CD4-positive, alpha-beta memory T cell (primary cell): ENCODE results near the gene OPALIN. TPM values are rescaled to one million over a fixed set of nuclear protein-coding genes. Genes with fewer than 3 reads are reported as not detected.

ENCODE experiments used
- CTCF ChIA-PET: fragments of 350-600 bp; sonication (Branson Sonifier 250); formaldehyde crosslinking; loops from one replicate; lab custom pipeline; 2021; ENCODE audit warnings: inconsistent platforms; ENCODE audit not compliant: partially characterized antibody; lab: Charles Lee
- POLR2A ChIA-PET: fragments of 350-600 bp; sonication (Branson Sonifier 250); formaldehyde crosslinking; loops from one replicate; lab custom pipeline; 2021; ENCODE audit not compliant: partially characterized antibody; lab: Charles Lee
- DNase-seq, 5 donors: peaks; one replicate each; pipeline versions ENCODE4 v3.0.0 to v3.0.0-alpha.2; 2020 to 2022; ENCODE audit warnings: mixed read lengths in 1 of 5
- H3K27ac ChIP-seq: one replicate; pipeline ENCODE4 v1.7.0; 2013; ENCODE audit warnings: low read depth, low read length
- H3K27me3 ChIP-seq: 2 replicates; pipeline ENCODE4 v1.7.0; 2013; ENCODE audit warnings: mild to moderate bottlenecking, low read length, moderate library complexity; ENCODE audit not compliant: insufficient read depth
- H3K36me3 ChIP-seq: 2 replicates; pipeline ENCODE4 v1.7.0; 2013; ENCODE audit warnings: mild to moderate bottlenecking, low read length, moderate library complexity; ENCODE audit not compliant: insufficient read depth
- H3K4me1 ChIP-seq: 2 replicates; pipeline ENCODE4 v1.7.0; 2013; ENCODE audit warnings: mild to moderate bottlenecking, low read length, moderate library complexity; ENCODE audit not compliant: insufficient read depth
- H3K4me3 ChIP-seq, 2 donors: one replicate each; pipeline ENCODE4 v1.7.0; 2013; ENCODE audit warnings: low read length in 2 of 2, mild to moderate bottlenecking in 1 of 2
- H3K9me3 ChIP-seq, 2 donors: one replicate each; pipeline ENCODE4 v1.7.0; 2013; ENCODE audit warnings: low read length in 2 of 2, control low read depth in 1 of 2; ENCODE audit not compliant: control insufficient read depth in 1 of 2
- H3K27ac Mint-ChIP-seq, 7 donors: one replicate each; pipeline ENCODE4 v1.8.0; 2020 to 2021; ENCODE audit warnings: mixed read lengths in 7 of 7, mild to moderate bottlenecking in 6 of 7, inconsistent platforms in 3 of 7, moderate library complexity in 3 of 7
- H3K27me3 Mint-ChIP-seq, 2 donors: one replicate each; pipeline ENCODE4 v1.8.0; 2020 to 2021; ENCODE audit warnings: mixed read lengths in 2 of 2
- H3K36me3 Mint-ChIP-seq, 2 donors: one replicate each; pipeline ENCODE4 v1.8.0; 2020 to 2021; ENCODE audit warnings: mixed read lengths in 2 of 2, inconsistent platforms in 1 of 2, mild to moderate bottlenecking in 1 of 2
- H3K4me1 Mint-ChIP-seq, 4 donors: one replicate each; pipeline ENCODE4 v1.8.0; 2020 to 2021; ENCODE audit warnings: mixed read lengths in 4 of 4, mild to moderate bottlenecking in 1 of 4
- H3K4me3 Mint-ChIP-seq, 8 donors: one replicate each; pipeline ENCODE4 v1.8.0; 2020 to 2021; ENCODE audit warnings: mixed read lengths in 8 of 8, mild to moderate bottlenecking in 7 of 8, moderate library complexity in 6 of 8, inconsistent platforms in 3 of 8
- H3K9me3 Mint-ChIP-seq, 8 donors: one replicate each; pipeline ENCODE4 v1.8.0; 2020 to 2021; ENCODE audit warnings: mixed read lengths in 8 of 8, mild to moderate bottlenecking in 5 of 8, inconsistent platforms in 3 of 8, moderate library complexity in 1 of 8
- intact Hi-C: fragments of 100-400 bp; cut with micrococcal nuclease; formaldehyde crosslinking; loops from one replicate; pipeline ENCODE4 v1.15.1; 2023
- polyA plus RNA-seq, 2 donors: library from polyadenylated mRNA; unstranded; fragments of 300-500 nt; fragmentation: Illumina TruSeq; gene quantifications; one replicate each; pipeline ENCODE4 v1.2.3, GENCODE V29; 2021
- total RNA-seq, 2 experiments: library from RNA; stranded (reverse); gene quantifications; one replicate each; pipeline ENCODE4 v1.2.3, GENCODE V29; 2021

The OPALIN gene
- total and polyA plus RNA-seq, 4 experiments from 2014 or later = not detected

GRCh38 chr10:96304230-96304629 is 54.6 kb downstream of the OPALIN start, which contains the start of gene DNTT:
Gene DNTT (plus strand): TSS chr10:96304434. CDS start chr10:96304498, 64 bp downstream.
- H3K4me1 ChIP-seq = peaks cover 8% of the 10 kb centered on the region
- peaks cover 6 to 9% (median 7%) of the 10 kb centered on the region in 4 donors for H3K4me1 Mint-ChIP-seq
- intact Hi-C loops = no loop called here
- CTCF ChIA-PET = no interaction called here
- no peak within 1 kb of the TSS for H3K27ac ChIP-seq
- H3K27ac Mint-ChIP-seq = no peak within 1 kb of the TSS
- H3K4me3 Mint-ChIP-seq = no peak within 1 kb of the TSS
- no peak within 1 kb of the TSS for H3K4me3 ChIP-seq
- POLR2A ChIA-PET = no interaction called here
- no peaks in the 10 kb centered on the region for H3K36me3 Mint-ChIP-seq
- no peak for DNase-seq
- H3K9me3 ChIP-seq = no peaks in the 10 kb centered on the region
- no peaks in the 10 kb centered on the region for H3K36me3 ChIP-seq
- H3K9me3 Mint-ChIP-seq = no peaks in the 10 kb centered on the region
- H3K27me3 ChIP-seq = no peaks in the 10 kb centered on the region
- H3K27me3 Mint-ChIP-seq = peaks cover 23 to 45% of the 10 kb centered on the region in 2 donors

- ChIA-PET CTCF (interaction anchor here (2.0 kb wide), 1 partner anchor 72 kb away, joined by 7 read pairs; no protein-coding TSS in a partner anchor), POLR2A (no interaction called here)
- Mint-ChIP-seq H3K27ac (no peak overlapping the region), H3K36me3 (no peaks in the 10 kb centered on the region), H3K9me3 (peaks cover 0 to 2% (median 0%) of the 10 kb centered on the region in 8 donors), H3K27me3 (peaks cover 19 to 54% of the 10 kb centered on the region in 2 donors), H3K4me3 (no peak overlapping the region), H3K4me1 (peaks cover 9 to 20% (median 12%) of the 10 kb centered on the region in 4 donors)
- Histone ChIP-seq H3K27me3 (no peaks in the 10 kb centered on the region), H3K4me1 (peaks cover 16% of the 10 kb centered on the region), H3K27ac (no peak overlapping the region), H3K4me3 (no peak overlapping the region), H3K9me3 (no peaks in the 10 kb centered on the region), H3K36me3 (no peaks in the 10 kb centered on the region)
- no peak for DNase-seq
- intact Hi-C loops = no loop called here
These were observed 57.2 kb downstream of the OPALIN start for GRCh38 chr10:96301616-96302015.

DNA sequence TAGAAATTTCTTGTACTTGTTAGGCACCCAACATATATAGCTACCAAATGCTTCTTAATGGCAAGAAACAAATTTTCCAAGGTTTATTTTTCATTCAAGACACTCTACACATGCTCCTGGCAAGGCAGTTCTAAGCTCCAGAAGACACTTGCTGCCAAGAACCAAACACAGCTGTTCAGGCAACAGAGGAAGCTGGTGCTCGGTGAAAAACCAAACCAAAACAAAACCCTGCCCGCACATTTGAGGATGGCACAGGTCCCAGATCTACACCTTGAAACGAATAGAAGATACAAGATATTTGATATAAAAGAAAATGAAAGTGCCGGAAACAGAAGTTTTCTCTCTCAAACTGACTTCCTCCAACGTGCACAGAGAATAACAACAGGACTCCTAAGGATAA is 59.4 kb downstream of the OPALIN start:
- CTCF ChIA-PET = interaction anchor here (0.9 to 1.6 kb wide), 4 partner anchors 23 to 70 kb away, joined by 3 to 4 read pairs (median 3); no protein-coding TSS in a partner anchor
- POLR2A ChIA-PET = no interaction called here
- H3K27me3 Mint-ChIP-seq = peaks cover 20 to 48% of the 10 kb centered on the region in 2 donors
- H3K36me3 ChIP-seq = no peaks in the 10 kb centered on the region
- H3K4me1 ChIP-seq = peaks cover 16% of the 10 kb centered on the region
- intact Hi-C loops = no loop called here
- H3K27ac ChIP-seq = no peak overlapping the region
- peak overlapping the region in 3 of 7 donors; percentile 19 to 44 (median 30) for H3K27ac Mint-ChIP-seq
- H3K9me3 ChIP-seq = no peaks in the 10 kb centered on the region
- H3K4me1 Mint-ChIP-seq = peaks cover 9 to 26% (median 13%) of the 10 kb centered on the region in 4 donors
- no peaks in the 10 kb centered on the region for H3K27me3 ChIP-seq
- peak in 4 of 5 donors; percentile 2 to 35 (median 15) for DNase-seq
- no peak overlapping the region for H3K4me3 ChIP-seq
- H3K36me3 Mint-ChIP-seq = no peaks in the 10 kb centered on the region
- H3K9me3 Mint-ChIP-seq = peaks cover 0 to 2% (median 0%) of the 10 kb centered on the region in 8 donors
- peak overlapping the region in 6 of 8 donors; percentile 18 to 57 (median 32) for H3K4me3 Mint-ChIP-seq

- Histone ChIP-seq H3K4me3 (no peak overlapping the region), H3K27me3 (no peaks in the 10 kb centered on the region), H3K9me3 (no peaks in the 10 kb centered on the region), H3K4me1 (peaks cover 16% of the 10 kb centered on the region), H3K36me3 (no peaks in the 10 kb centered on the region), H3K27ac (no peak overlapping the region)
- Mint-ChIP-seq H3K27me3 (peaks cover 15 to 47% of the 10 kb centered on the region in 2 donors), H3K4me3 (no peak overlapping the region), H3K36me3 (no peaks in the 10 kb centered on the region), H3K27ac (peak overlapping the region in 1 of 7 donors; percentile 66), H3K4me1 (peaks cover 9 to 26% (median 13%) of the 10 kb centered on the region in 4 donors), H3K9me3 (peaks cover 0 to 2% (median 0%) of the 10 kb centered on the region in 8 donors)
- no peak for DNase-seq
- ChIA-PET POLR2A (no interaction called here), CTCF (interaction anchor here (1.1 to 1.6 kb wide), 3 partner anchors 24 to 69 kb away, joined by 3 to 4 read pairs (median 3); no protein-coding TSS in a partner anchor)
- intact Hi-C loops = no loop called here
These were observed 60.4 kb downstream of the OPALIN start for GRCh38 chr10:96298362-96298761.

DNA sequence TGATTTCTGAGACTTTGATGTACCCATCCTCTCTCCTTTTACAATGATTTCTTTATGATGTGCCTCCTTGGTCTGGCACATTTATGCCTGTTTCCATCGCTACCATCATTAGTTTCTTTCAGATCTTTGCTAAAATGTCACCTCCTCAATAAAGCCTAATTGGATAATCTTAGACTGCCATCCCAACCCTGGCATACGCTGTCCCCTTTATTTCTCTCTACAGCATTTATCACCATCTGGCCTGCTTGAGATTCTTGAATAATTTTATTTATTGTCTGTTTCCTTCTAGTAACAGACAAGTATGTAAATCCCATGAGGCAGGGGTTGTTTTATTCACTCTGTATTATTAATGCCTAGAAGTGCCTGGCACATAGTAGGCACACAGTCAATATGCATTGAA is 61.3 kb downstream of the OPALIN start:
- H3K27me3 ChIP-seq = no peaks in the 10 kb centered on the region
- Mint-ChIP-seq H3K27ac (no peak overlapping the region), H3K4me3 (no peak overlapping the region), H3K36me3 (no peaks in the 10 kb centered on the region), H3K9me3 (peaks cover 0 to 2% (median 0%) of the 10 kb centered on the region in 8 donors), H3K27me3 (peaks cover 15 to 47% of the 10 kb centered on the region in 2 donors), H3K4me1 (peaks cover 9 to 26% (median 13%) of the 10 kb centered on the region in 4 donors)
- ChIA-PET CTCF (no interaction called here), POLR2A (no interaction called here)
- peaks cover 16% of the 10 kb centered on the region for H3K4me1 ChIP-seq
- no peaks in the 10 kb centered on the region for H3K36me3 ChIP-seq
- no peak for DNase-seq
- no peaks in the 10 kb centered on the region for H3K9me3 ChIP-seq
- intact Hi-C loops = no loop called here
- no peak overlapping the region for H3K27ac ChIP-seq
- H3K4me3 ChIP-seq = no peak overlapping the region

- ChIA-PET POLR2A (no interaction called here), CTCF (interaction anchor here (5.8 to 6.2 kb wide), 2 partner anchors 66 to 279 kb away, joined by 51 to 52 read pairs; no protein-coding TSS in a partner anchor)
- H3K4me3 Mint-ChIP-seq = no peak overlapping the region
- no peaks in the 10 kb centered on the region for H3K36me3 ChIP-seq
- peaks cover 9 to 26% (median 13%) of the 10 kb centered on the region in 4 donors for H3K4me1 Mint-ChIP-seq
- H3K27ac Mint-ChIP-seq = peak overlapping the region in 1 of 7 donors; percentile 1
- no peaks in the 10 kb centered on the region for H3K9me3 ChIP-seq
- peaks cover 16% of the 10 kb centered on the region for H3K4me1 ChIP-seq
- intact Hi-C loops = no loop called here
- H3K4me3 ChIP-seq = no peak overlapping the region
- peaks cover 10 to 43% of the 10 kb centered on the region in 2 donors for H3K27me3 Mint-ChIP-seq
- H3K9me3 Mint-ChIP-seq = peaks cover 0 to 2% (median 0%) of the 10 kb centered on the region in 8 donors
- no peaks in the 10 kb centered on the region for H3K27me3 ChIP-seq
- no peak for DNase-seq
- no peaks in the 10 kb centered on the region for H3K36me3 Mint-ChIP-seq
- no peak overlapping the region for H3K27ac ChIP-seq
These were observed 63.3 kb downstream of the OPALIN start for GRCh38 chr10:96295475-96295874.
